Measurements from ENCODE around the gene SFXN2.
"Not testable (repeated sequence)": the region's sequence is repeated elsewhere in the genome, so short reads cannot be mapped to it uniquely, and the experiment has no call there.

SFXN2 gene

DNA sequence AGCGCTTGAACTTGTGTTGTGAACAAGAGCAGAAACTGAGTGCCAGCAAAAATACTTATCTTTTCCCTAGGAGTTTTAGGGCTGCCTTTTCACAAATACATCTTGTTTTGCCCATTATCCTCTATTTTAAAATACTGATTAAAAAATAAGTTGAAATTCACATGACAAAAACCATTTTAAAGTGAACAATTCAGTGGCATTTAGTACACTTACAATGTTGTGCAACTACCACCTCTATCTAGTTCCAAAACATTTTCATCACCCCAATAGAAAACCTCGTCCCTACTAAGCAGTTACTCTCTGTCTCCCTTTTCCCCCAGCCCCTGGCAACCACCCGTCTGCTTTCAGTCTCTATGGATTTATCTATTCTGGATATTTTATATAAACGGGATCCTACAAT, 30.7 kb downstream of the SFXN2 start:
- no peak for DNase-seq (ENCODE audit: extremely low read depth in 1 of 2, low read depth in 1 of 2)

GRCh38 chr10:102752266-102752930, 38.0 kb downstream of the SFXN2 start:
- no peak for DNase-seq (ENCODE audit: extremely low read depth in 1 of 2, low read depth in 1 of 2)

DNA sequence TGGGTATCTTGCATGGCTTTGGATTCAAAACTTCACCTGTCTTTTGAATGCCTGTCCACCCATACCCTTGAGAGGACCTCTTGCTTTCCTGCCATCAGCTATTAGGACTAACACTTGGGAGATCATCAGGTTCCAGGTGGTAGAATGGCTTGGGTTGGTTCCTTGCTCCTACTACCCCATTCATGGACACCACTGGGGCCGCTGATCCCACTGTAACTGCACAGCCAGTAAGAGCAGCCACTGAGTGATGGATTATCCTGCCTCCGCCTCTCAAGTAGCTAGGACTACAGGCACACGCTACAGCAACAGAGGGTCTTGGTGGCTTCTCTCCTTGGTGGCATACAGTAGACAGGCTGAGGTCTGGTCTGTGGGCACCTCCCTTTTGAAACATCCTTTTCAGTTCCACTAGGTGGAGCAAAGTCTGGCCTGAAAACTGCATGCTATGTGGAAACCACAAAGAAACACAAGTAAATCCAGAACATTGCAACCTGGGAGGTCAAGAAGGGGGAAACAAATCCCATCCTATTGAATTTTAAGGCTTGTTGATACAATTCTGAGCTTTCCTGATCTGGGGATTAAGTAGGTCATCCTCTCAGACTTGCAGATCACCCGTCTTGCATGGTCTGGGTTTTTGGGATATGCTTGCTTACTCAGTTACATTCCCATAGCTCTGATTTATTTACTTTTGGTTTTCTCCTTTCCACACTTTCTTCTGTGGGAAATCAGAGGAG, 38.7 kb downstream of the SFXN2 start:
- no peak for DNase-seq (ENCODE audit: extremely low read depth in 1 of 2, low read depth in 1 of 2)

DNA sequence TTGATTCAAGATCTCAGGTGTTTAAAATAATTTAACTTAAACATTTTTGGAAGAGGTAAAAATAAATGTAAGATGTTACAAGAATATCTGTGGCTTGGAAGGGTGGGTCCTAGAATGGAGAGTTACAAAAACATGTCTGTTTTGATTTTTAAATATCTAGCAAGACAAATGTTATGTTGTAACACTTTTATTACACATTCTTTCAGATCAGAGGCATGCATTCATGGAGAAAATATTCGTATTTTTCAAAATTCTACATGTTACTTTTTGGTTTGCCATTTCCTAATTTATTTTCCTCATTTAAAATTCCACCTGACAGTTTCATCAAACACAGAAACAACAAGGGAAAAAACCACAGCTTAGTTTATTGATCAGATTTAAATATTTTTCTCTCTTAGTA, 39.3 kb downstream of the SFXN2 start:
- no peak for DNase-seq (ENCODE audit: extremely low read depth in 1 of 2, low read depth in 1 of 2)

GRCh38 chr10:102757323-102757722, 42.9 kb downstream of the SFXN2 start:
- DNase-seq (ENCODE audit: extremely low read depth in 1 of 2, low read depth in 1 of 2) = no peak

DNA sequence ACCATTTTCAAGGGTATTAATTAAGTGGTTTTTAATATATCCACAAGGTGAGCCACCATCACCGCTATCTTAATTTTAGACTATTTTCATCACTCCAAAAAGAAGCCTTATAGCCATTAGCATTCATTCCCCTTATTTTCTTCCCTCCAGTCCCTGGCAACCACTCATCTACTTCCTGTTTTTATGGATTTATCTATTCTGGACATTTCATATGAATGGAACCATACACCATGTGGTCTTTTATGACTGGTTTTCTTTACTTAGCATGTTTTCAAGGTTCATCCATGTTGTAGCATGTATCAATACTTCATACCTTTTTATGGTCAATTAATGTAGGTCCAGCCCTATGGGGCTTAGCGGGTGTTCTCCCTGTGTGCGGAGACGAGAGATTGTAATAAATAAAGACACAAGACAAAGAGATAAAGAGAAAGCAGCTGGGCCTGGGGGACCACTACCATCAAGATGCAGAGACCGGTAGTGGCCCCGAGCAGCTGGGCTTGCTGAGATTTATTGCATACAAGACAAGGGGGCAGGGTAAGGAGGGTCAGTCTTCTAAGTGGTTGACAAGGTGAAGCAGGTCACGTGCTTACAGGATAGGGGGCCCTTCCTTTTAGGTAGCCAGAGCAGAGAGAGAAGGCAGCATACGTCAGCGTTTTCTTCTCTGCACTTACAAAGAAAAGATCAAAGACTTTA, 44.0 kb downstream of the SFXN2 start:
- no peak for DNase-seq (ENCODE audit: extremely low read depth in 1 of 2, low read depth in 1 of 2)

GRCh38 chr10:102758933-102759262, 44.5 kb downstream of the SFXN2 start:
- DNase-seq (ENCODE audit: extremely low read depth in 1 of 2, low read depth in 1 of 2) = not testable (repeated sequence)

GRCh38 chr10:102759497-102760210, 45.2 kb downstream of the SFXN2 start:
- DNase-seq (ENCODE audit: extremely low read depth in 1 of 2, low read depth in 1 of 2) = no peak

GRCh38 chr10:102761981-102762380, 47.5 kb downstream of the SFXN2 start:
- no peak for DNase-seq (ENCODE audit: extremely low read depth in 1 of 2, low read depth in 1 of 2)

GRCh38 chr10:102762401-102763015, 48.1 kb downstream of the SFXN2 start:
- DNase-seq (ENCODE audit: extremely low read depth in 1 of 2, low read depth in 1 of 2) = no peak

DNA sequence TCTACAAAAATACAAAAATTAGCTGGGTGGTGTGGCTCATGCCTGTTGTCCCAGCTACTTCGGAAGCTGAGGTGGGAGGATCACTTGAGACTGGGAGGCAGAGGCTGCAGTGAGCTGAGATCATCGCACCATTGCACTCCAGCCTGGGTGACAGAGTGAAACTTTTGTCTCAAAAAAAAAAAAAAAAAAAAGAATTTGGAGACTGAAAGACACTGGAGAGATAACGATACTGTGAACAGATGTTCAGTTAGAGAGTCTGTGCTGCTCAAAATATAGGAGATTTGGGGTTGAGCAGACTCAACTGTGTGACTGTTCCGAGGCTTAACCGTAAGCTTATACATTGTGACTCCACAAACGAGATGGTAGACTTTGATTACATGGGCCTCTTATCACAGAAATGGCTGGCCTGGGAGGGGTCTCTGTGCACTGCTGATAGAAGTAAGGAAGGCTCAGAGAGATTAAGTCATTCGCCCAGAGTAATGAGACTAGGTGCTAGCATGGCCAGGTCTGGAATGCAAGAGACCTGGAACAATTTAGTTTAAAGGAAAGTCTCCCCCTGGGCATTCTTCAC, 48.7 kb downstream of the SFXN2 start:
- DNase-seq (ENCODE audit: extremely low read depth in 1 of 2, low read depth in 1 of 2) = no peak

DNA sequence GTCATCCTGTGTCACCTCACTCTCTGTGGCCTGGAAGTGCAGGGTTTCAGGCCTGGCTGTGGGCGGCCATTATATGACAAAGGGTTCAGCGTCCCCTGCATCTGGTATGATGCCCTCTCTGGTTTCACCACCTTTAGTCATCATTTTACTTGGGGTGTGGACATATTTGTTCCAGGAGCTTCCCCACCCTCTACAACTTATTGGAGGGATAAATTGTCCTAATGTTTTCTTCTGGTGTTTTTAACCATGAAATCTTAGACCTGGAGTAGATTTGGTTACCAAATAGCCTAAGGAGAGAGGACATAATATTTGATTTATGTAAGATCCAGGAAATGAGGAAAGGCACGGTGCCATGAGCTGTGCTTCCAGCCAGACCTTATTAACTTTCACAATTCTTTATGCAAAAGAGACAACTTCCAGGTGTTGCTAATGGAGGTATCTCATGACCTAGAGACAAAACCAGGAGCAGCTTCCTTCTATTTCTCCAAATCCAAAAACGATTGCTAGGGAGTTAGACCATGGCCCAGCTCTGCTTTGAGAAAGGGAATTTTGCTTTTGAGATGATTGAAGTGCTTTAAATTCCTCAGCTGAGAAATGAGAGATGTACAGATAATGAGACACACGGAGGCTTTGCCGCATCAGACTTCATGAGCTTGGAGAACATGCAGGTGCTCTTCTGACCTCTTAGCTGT, 50.2 kb downstream of the SFXN2 start:
- DNase-seq (ENCODE audit: extremely low read depth in 1 of 2, low read depth in 1 of 2) = no peak

GRCh38 chr10:102765336-102765735, 50.9 kb downstream of the SFXN2 start:
- no peak for DNase-seq (ENCODE audit: extremely low read depth in 1 of 2, low read depth in 1 of 2)

DNA sequence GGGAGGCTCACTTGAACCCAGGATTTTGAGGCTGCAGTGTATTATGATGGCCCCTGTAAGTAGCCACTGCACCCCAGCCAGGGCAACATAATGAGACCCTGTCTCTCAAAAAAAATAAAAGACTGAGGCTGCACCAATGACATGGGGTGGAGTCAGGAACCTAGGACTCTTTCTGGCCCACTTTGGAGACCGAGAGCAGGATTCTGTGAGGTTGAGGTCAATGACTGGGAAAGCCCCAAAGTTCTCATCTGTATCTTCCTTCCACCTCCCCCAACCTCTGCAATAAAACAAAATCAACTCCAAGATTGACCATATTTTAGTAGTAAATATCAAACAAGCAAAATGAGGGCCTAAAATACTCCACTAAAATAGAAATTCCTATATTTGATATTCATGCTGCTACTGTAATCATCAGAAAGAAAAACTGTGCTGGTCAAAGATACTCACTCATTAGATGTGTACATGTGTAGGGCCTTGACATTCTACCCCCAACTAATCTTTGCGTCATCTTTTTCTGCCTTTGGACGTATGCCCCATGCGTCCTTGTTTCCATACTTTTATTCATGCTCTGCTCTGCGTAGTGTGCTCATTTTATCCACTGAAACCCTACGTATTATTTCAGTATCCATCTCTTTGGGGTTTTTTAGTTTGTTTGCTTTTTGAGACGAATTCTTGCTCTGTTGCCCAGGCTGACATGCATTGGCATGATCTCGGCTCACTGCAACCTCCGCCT, 53.2 kb downstream of the SFXN2 start:
- no peak for DNase-seq (ENCODE audit: extremely low read depth in 1 of 2, low read depth in 1 of 2)

- DNase-seq (ENCODE audit: extremely low read depth in 1 of 2, low read depth in 1 of 2) = no peak
Measured at GRCh38 chr10:102769375-102770107, 55.1 kb downstream of the SFXN2 start.

- no peak for DNase-seq (ENCODE audit: extremely low read depth in 1 of 2, low read depth in 1 of 2)
Measured at GRCh38 chr10:102770108-102770482, 55.7 kb downstream of the SFXN2 start.

DNA sequence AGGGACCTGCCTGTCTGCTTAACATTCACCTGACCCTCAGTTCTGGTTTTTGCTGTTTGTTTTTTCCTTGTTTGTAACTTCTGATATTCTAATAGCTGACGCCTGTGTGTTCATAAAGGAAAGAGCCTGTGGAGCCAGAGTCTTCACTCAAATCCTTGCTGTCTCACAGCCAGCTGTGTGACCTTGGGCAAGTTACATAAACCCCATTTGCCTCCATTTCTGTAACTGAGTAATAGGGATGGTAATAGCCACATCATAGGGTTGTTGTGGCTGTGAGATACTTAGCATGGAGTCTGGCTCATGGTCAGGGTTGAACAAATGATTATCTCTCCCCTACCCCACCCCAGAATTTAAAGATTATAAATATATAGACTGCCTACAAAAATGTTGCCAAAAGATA, 56.4 kb downstream of the SFXN2 start:
- DNase-seq (ENCODE audit: extremely low read depth in 1 of 2, low read depth in 1 of 2) = no peak

DNA sequence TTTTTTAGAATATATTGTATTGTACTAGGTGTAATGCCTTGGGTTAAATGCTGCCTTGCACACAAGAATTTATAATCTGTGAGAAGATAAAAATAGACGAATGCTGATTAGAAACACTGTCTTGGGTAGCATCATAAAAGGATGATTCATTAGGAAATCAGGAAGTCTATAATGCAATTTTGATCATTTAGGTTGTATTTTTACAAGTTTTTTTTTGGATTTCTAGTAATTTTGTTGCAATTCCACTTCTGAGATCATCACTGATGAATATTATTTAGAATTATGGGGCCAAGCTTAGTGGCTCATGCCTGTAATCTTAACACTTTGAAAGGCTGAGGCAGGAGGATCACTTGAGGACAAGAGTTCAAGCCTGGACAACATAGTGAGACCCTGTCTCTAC, 58.9 kb downstream of the SFXN2 start:
- no peak for DNase-seq (ENCODE audit: extremely low read depth in 1 of 2, low read depth in 1 of 2)

GRCh38 chr10:102773986-102774385, 59.5 kb downstream of the SFXN2 start:
- no peak for DNase-seq (ENCODE audit: extremely low read depth in 1 of 2, low read depth in 1 of 2)
